ENCODE measurements around the gene MRPL11. TPM values are rescaled to one million over a fixed set of nuclear protein-coding genes. Genes with fewer than 3 reads are reported as not detected.

The MRPL11 gene
- total RNA-seq, 1 experiment from 2014 or later = 138 TPM

DNA sequence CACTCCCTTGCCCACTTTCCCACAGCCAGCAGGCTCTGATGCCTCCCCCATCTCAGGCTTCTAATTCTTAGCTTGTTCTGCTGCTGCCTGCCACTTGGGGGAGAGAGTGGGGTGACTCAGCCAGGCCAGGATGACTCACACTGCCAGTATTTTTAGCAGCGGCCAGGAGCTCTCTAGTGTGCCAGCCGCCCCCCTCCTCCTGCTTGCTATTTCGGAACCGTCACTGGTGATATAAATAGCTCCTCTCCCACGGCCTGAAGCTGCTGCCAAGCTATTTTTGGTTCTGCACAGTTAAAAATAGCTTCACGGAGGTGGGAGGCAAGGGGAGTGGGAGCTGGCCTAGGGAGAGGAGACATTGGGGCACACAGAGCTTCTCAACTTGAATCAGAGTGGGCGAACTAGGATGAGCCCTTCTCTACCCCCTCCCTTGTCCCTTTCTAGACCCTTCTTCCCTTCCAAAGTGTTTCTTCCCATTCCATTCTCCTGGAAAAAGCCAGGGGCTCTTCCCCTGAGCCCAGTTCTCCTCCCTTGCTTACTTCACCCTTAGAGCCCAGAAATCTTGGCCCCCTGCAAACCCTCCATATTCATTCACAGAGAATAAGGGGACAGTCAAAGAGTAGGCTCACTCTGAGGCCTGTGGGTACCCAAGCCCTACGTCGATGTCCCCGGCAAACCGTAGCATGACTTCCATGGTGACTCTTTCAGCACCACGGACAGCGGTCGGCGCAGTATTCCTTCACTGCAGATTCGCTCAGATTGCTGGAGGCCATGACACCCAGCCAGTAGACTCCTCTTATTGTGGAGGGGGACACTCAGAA is 20.3 kb downstream of the MRPL11 start:
- no peak overlapping the region for H2AFZ ChIP-seq
- no peak overlapping the region for H3K4me3 ChIP-seq
- H3K4me1 ChIP-seq (replicated peaks; ENCODE audit: insufficient read depth) = no peaks in the 10 kb centered on the region
- peak; percentile 67; the same call in 1 of the 2 replicates for TF ChIP-seq CTCF (conservative IDR thresholded peaks at IDR 0.05)
- no peak for TF ChIP-seq EZH2 (IDR thresholded peaks at IDR 0.05; ENCODE audit: low read depth)
- no peaks in the 10 kb centered on the region for H3K9me3 ChIP-seq (ENCODE audit: insufficient read depth, low read depth)
- intact Hi-C loops (cut with micrococcal nuclease; ENCODE audit: unreplicated experiment) = no loop called here
- peak overlapping the region; percentile 14; the same call in 1 of the 2 replicates for H3K4me2 ChIP-seq
- H3K9me2 ChIP-seq (ENCODE audit: insufficient read depth) = no peaks in the 10 kb centered on the region
- peak; percentile 70 to 75 for DNase-seq
- H3F3A ChIP-seq (ENCODE audit: insufficient read depth, low read depth) = peaks cover 8% of the 10 kb centered on the region
- CTCF ChIA-PET = interaction anchor here (0.6 to 1.3 kb wide), 7 partner anchors 12 to 529 kb away, joined by 3 to 6 read pairs (median 4); partner anchors contain the start of genes MRPL11, PELI3 and RBM4B
- no peaks in the 10 kb centered on the region for H3K36me3 ChIP-seq (ENCODE audit: low read depth)
- peaks cover 9% of the 10 kb centered on the region for H4K20me1 ChIP-seq (ENCODE audit: insufficient read depth)
- H3K27ac ChIP-seq = no peak overlapping the region
- H3K27me3 ChIP-seq (ENCODE audit: insufficient read depth, low read depth) = peaks cover 55% of the 10 kb centered on the region
- POLR2A ChIA-PET (ENCODE audit: unreplicated experiment) = interaction anchor here (0.6 kb wide), 1 partner anchor 62 kb away, joined by 3 read pairs; the partner anchor contains the start of gene DPP3
- BruUV-seq (replicated peaks) = no TSS peak
- H3K79me2 ChIP-seq (ENCODE audit: low read depth) = no peaks in the 10 kb centered on the region

GRCh38 chr11:66417000-66417399 is 21.6 kb downstream of the MRPL11 start:
- Histone ChIP-seq H3F3A (ENCODE audit: insufficient read depth, low read depth) (peaks cover 7% of the 10 kb centered on the region), H3K4me1 (replicated peaks; ENCODE audit: insufficient read depth) (no peaks in the 10 kb centered on the region), H3K4me2 (no peak overlapping the region), H3K9me2 (ENCODE audit: insufficient read depth) (no peaks in the 10 kb centered on the region), H3K4me3 (no peak overlapping the region), H3K27ac (no peak overlapping the region), H3K9me3 (ENCODE audit: insufficient read depth, low read depth) (no peaks in the 10 kb centered on the region), H4K20me1 (ENCODE audit: insufficient read depth) (peaks cover 9% of the 10 kb centered on the region), H3K36me3 (ENCODE audit: low read depth) (no peaks in the 10 kb centered on the region), H3K27me3 (ENCODE audit: insufficient read depth, low read depth) (peaks cover 61% of the 10 kb centered on the region), H2AFZ (no peak overlapping the region), H3K79me2 (ENCODE audit: low read depth) (no peaks in the 10 kb centered on the region)
- no peak for DNase-seq
- ChIA-PET POLR2A (ENCODE audit: unreplicated experiment) (no interaction called here), CTCF (no interaction called here)
- intact Hi-C loops (cut with micrococcal nuclease; ENCODE audit: unreplicated experiment) = no loop called here
- TF ChIP-seq EZH2 (IDR thresholded peaks at IDR 0.05; ENCODE audit: low read depth) = no peak
- TF ChIP-seq CTCF (conservative IDR thresholded peaks at IDR 0.05) = no peak
- no TSS peak for BruUV-seq (replicated peaks)

GRCh38 chr11:66415423-66415822 is 23.2 kb downstream of the MRPL11 start:
- no peaks in the 10 kb centered on the region for H3K9me3 ChIP-seq (ENCODE audit: insufficient read depth, low read depth)
- H3F3A ChIP-seq (ENCODE audit: insufficient read depth, low read depth) = no peaks in the 10 kb centered on the region
- POLR2A ChIA-PET (ENCODE audit: unreplicated experiment) = interaction anchor here (0.6 kb wide), 1 partner anchor 154 kb away, joined by 3 read pairs; no protein-coding TSS in a partner anchor
- no peak for DNase-seq
- no peaks in the 10 kb centered on the region for H3K4me1 ChIP-seq (replicated peaks; ENCODE audit: insufficient read depth)
- intact Hi-C loops (cut with micrococcal nuclease; ENCODE audit: unreplicated experiment) = no loop called here
- TF ChIP-seq CTCF (conservative IDR thresholded peaks at IDR 0.05) = no peak
- TF ChIP-seq EZH2 (IDR thresholded peaks at IDR 0.05; ENCODE audit: low read depth) = no peak
- peaks cover 11% of the 10 kb centered on the region for H4K20me1 ChIP-seq (ENCODE audit: insufficient read depth)
- CTCF ChIA-PET = interaction anchor here (0.6 to 0.8 kb wide), 3 partner anchors 21 to 266 kb away, joined by 3 to 5 read pairs (median 3); partner anchors contain the start of gene PELI3
- H3K4me2 ChIP-seq = no peak overlapping the region
- H3K27ac ChIP-seq = no peak overlapping the region
- no peak overlapping the region for H3K4me3 ChIP-seq
- no peaks in the 10 kb centered on the region for H3K9me2 ChIP-seq (ENCODE audit: insufficient read depth)
- H3K36me3 ChIP-seq (ENCODE audit: low read depth) = no peaks in the 10 kb centered on the region
- H2AFZ ChIP-seq = no peak overlapping the region
- H3K27me3 ChIP-seq (ENCODE audit: insufficient read depth, low read depth) = peaks cover 77% of the 10 kb centered on the region
- H3K79me2 ChIP-seq (ENCODE audit: low read depth) = no peaks in the 10 kb centered on the region
- BruUV-seq (replicated peaks) = no TSS peak

Data from PC-9 (cell line).